Measurements from ENCODE around the gene CCDC126. TPM values are rescaled to one million over a fixed set of nuclear protein-coding genes. Genes with fewer than 3 reads are reported as not detected.

Gene CCDC126
- total RNA-seq, 6 experiments from 2014 or later = 5.9 to 9.8 (median 6.2) TPM

Small RNAs within 50 kb of the gene (small RNA-seq; reads per million reads assigned to genes)
- 0 reads per million in 2 experiments for gene AC006026.2

Other genes starting within 250 kb of the CCDC126 start
- under 1 TPM in 5 of 6 experiments, not detected in 1; 0.12 to 0.64 (median 0.19) TPM for gene IGF2BP3, start 126.9 kb upstream of the CCDC126 start, total RNA-seq
- gene TRA2A, start 65.4 kb upstream of the CCDC126 start, total RNA-seq = 10 to 100 TPM; 11.1 to 34.9 (median 24.7) TPM
- 1 to 10 TPM; 4.0 to 5.8 (median 4.8) TPM for gene FAM221A, start 82.8 kb downstream of the CCDC126 start, total RNA-seq
- gene STK31, start 112.8 kb downstream of the CCDC126 start, total RNA-seq = under 1 TPM in 5 of 6 experiments, not detected in 1; 0.13 to 0.62 (median 0.32) TPM